NCI-H1694 (cell line): ENCODE data around the gene RALY.

Experiments used
- DNase-seq: peaks from one replicate; lab custom pipeline; 2025; lab: John Stamatoyannopoulos, UW

RALY gene

GRCh38 chr20:34076952-34077351, 83.2 kb downstream of the RALY start:
- no peak for DNase-seq

- DNase-seq = no peak
These were observed 84.8 kb downstream of the RALY start for GRCh38 chr20:34078540-34078939.

- DNase-seq = no peak
These were observed 86.1 kb downstream of the RALY start for GRCh38 chr20:34079818-34080217.

DNA sequence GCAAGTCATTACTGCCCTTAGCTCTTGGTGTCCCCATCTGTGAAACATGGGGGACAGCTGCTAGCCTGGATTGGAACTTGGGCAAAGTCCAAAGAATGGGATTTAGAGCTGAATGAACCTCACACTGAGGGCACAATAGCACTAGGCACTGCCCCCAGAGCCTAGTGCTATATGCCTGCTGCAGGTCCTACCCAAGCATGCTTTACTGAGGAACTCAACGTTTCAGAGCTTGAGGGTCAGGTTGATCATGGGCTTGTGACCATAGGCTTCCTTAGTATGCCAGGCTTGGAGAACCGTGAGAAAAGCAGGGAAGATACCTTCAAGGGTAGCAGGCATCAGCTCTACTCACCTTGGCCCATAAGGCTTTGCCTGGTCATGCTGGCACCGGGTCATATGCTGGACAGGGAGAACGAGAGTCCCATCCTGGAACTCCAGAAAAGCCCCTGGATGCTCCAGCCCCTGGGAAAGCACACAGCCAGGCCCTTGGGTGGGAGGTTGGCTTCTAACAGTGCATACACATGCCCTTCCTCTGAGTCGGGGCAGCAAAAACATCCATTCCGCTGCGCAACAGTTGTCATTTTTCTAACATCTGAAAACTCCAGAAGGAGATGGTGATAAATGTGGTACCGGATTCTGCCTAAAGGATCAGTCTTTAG, 88.6 kb downstream of the RALY start:
- no peak for DNase-seq

- no peak for DNase-seq
These were observed 89.4 kb downstream of the RALY start for GRCh38 chr20:34083137-34083536.

DNA sequence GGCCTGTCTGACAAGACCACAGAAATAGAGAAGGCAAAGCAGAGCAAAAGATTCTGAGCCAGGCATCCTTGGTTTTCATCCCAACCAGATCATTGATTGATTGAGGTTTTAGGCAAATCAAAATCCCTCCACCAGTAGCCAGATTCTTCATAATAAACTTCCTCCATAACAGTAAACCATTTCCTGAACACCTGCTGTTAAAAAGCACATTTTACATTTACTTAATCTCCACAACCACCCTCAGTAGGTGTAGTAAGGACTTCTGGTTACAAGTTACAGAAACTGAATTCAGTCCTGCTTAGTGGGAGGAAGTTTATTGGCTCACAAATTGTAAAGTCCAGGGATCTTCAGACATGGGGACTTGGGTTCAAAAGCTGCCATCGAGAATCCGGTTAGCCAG, 90.1 kb downstream of the RALY start:
- DNase-seq = no peak

DNA sequence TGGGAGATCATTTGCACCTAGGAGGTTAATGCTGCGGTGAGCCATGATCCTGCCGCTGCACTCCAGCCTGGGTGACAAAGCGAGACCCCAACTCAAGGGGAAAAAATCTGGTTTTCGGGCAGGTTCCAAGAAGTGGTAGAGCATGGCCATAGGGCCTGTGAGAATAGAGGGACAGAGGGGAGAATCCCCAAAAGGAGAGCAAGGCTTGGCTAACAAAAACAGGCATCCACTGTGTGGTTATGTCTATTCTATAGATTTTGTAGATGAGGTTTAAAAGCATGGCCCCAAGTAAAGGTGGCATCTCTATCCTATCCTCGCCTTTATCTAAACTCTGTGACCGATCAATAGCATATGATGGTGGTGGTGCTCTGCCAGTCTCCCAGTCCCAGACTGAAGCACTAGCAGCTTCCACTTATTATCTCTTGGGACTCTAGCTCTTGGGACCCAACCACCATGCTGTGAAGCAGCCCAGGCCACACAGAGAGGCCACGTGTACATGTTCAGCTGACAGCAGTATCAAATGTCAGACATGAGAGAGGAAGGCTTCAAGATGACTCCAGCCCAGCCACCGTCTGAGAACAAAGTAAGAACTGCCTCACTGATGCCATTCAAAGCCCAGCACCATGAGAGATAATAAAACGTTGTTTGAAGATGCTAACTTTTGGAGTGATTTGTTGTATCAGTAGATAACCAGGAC, 90.7 kb downstream of the RALY start:
- DNase-seq = no peak

- DNase-seq = no peak
These were observed 91.9 kb downstream of the RALY start for GRCh38 chr20:34085544-34086040.

DNA sequence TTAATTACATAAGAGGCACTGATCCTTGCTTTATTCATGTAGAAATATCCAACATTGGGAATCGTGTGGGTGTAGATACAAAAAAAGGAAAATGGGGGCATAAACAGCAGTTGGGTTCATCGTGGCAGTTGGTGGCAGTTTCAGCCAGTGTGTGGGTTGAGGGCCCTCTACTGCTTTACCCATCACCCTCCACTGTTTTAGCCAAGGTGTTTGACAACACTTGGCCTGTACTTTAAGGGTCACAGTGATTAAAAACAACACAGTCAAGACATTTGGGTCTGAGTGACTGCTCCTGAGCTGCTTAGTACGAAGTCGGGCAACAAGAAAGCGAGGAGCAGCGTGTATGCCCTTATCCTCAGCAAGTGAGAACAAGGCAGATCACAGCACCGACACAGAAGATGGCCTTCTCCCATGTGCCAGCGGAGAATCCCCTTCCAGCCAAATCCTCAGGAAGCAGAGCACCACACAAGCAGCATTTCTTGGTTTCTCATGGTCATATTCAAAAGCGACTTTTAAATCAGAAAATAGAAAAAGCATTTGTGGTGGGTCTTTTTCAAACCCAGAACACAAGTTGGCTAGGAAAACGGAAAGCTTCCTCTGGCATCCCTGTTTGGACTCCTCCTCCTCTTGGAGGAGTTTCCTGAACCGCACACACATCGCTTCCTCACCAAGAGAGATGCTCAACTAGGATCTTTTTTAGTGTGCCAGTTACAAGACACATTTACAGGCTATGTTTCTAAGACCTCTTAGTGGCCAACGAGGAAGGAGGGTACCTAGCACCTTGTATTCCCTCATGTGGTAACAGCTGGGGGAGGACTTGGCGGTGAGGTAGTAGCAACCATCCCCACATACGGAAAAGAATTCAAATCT, 94.8 kb downstream of the RALY start:
- no peak for DNase-seq

DNA sequence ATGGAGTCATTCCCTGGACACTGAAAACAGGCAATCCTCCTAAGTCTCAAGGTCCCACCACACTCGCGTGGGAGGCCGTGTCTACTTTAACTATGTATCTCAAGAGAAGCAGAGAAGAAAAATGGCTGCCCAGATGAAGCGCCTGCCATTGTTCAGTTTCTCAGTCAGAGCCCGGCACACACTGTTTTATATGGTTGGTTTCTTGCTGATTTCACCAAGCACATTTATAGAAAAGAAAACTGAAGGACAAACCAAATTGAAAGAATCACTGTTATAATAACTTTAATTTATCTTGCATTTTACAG, 95.4 kb downstream of the RALY start:
- DNase-seq = no peak

DNA sequence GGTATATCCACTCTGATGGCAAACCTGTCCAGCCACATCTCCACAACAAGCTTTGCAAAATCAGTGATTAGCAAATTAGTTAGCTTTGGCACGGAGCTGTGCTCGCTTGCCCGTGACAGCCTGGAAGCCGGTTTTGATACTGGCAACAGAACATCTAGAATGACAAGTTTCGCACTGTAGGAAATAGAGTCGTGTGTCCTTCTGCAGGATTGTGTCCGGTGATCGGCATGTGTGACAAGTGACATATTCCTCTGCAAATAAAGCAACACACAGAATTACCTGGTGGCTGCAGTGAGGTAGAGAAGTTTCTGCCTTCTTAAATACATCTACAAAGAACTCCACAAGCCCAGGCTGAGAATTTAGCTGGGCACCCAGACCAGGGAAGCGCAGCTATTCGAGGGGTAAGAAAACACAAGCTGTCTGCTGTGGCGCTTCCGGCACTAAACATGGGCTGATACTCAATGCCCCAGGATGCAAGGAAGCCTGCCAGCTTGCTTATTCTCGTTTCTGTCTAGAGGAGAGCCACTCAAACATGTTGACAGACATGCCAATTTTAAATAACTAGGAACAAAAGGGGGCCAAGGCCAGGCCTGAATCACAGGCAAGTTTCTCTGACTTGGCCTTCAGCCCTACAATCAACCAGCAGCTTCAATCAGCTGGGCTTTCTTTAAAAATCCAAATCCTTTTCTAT, 96.1 kb downstream of the RALY start:
- DNase-seq = no peak

- no peak for DNase-seq
These were observed 96.9 kb downstream of the RALY start for GRCh38 chr20:34090645-34091044.

DNA sequence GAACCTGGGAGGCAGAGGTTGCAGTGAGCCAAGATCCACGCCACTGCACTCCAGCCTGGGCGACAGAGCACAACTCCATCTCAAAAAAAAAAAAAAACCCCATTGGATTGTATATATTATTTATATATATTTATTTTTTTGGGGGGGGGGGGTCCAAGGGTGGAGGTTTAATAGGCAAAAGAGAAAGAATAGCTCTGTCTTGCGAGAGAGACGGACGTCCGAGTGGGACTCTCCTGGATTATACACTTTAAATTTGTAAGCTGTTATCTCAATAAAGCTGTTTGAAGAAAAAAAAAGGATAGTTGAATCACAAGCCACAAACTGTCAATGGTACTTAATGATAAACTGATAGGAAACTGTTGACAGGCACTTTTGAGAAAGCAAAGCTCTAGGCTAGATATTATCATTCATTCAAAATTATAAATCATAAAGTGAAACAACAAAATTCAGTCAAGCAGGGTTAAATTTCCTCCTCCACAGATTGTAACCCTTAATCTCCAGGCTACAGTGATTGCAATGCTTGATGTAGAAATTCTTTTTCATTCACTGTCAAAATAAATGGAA, 98.0 kb downstream of the RALY start:
- no peak for DNase-seq

DNA sequence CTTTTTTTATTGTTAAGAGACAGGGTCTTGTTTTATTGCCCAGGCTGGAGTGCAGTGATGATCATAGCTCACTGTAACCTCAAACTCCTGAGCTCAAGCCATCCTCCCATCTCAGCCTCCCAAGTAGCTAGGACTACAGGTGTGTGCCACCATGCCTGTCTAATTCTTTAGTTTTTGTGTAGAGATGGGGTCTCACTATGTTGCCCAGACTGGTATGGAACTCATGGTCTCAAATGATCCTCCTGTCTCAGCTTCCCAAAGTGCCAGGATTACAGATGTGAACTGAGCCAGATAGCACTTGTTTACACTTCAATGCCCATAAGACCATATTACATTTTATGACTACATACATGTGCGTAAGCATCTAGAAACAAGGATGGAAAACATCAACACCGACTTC, 100.2 kb downstream of the RALY start:
- DNase-seq = no peak

DNA sequence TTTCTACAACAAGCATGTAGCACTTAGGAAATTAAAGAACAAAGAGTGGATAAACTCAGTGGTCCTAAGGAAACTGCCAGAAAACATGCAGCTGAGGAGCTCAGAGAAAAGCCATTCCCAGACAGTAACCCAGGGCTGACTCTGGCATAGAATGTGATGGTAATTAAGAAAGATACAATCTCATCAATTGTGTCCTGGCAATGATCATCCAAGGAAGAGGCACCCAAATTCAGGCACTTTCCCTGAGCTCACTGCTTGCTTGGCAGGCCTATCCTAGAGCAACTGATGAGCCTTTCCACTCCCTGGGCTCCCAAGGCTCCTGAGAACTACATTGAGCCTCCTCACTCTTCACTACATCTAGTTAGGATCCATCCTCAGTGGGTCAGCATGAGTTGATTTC, 102.1 kb downstream of the RALY start:
- DNase-seq = no peak

- DNase-seq = no peak
These were observed 103.2 kb downstream of the RALY start for GRCh38 chr20:34096699-34097444.

DNA sequence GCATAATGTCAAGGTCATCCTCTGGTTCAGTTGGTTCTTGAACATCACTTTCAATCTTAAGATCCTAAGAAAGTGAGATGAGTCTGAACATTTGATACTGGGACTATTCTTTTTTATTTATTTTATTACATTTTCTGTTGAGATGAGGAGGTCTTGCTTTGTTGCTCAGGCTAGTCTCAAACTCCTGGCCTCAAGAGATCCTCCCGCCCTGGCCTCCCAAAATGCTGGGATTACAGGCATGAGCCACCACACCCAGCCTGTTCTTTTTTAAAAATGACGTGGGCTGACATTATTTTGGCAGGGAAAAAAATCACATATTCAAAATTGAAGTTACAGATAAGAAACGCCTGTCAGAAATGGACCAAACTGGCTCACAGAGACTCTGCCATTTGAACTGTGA, 104.9 kb downstream of the RALY start:
- DNase-seq = no peak

GRCh38 chr20:34099675-34100074, 106.0 kb downstream of the RALY start:
- no peak for DNase-seq

- DNase-seq = no peak
These were observed 106.9 kb downstream of the RALY start for GRCh38 chr20:34100576-34100975.

DNA sequence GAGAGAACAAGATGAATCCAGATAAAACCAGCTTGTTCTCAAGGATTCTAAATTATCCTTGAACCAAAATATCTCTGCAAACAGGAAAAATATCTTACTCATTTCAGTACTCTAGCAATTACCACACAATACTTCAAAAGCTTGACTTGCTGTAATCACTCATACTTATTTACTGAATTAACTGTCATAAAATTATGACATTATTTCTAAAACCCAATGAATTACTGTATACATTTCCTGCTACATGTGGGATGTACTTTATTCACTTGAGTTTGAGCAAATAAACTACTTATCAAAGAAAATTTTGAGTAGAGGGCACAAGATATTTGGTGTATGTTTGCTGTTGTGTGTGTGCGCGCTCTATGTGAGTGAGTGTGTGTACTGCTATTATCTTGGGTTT, 108.6 kb downstream of the RALY start:
- DNase-seq = no peak

DNA sequence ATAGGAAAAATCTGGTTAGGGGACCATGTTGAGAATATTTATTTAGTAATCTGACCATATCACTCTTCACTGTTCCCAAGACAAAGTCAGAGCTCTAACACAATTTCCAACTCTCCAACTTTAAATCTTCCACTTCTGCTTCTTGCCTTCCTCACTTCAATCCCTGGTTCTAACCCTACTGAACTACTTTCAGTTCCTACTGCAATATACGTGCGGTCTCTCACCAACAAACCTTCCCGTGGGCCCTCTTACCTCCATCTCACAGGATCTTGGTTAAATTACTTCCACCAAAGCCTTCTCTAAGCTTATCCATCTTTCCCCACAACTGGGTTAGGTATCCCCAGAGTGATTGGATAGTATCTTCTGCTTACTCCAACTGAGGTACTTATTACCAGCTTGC, 110.3 kb downstream of the RALY start:
- no peak for DNase-seq
